WERI-Rb-1 (cell line): ENCODE data around the gene NRSN2.

Experiments
- DNase-seq: peaks from one replicate; pipeline ENCODE4 v3.0.0-alpha.2; 2020
- H3K27ac ChIP-seq: fragments of 250-450 bp; sonication (Bioruptor Pico); 2 replicates; pipeline ENCODE4 v1.5.1; 2020; ENCODE audit warnings: mild to moderate bottlenecking, moderate library complexity
- H3K27me3 ChIP-seq: fragments of 250-450 bp; sonication (Bioruptor Pico); 2 replicates; pipeline ENCODE4 v1.5.1; 2021; ENCODE audit warnings: mild to moderate bottlenecking, low read depth, moderate library complexity; ENCODE audit not compliant: insufficient read depth, severe bottlenecking
- H3K36me3 ChIP-seq: fragments of 250-450 bp; sonication (Bioruptor Pico); 2 replicates; pipeline ENCODE4 v1.5.1; 2020; ENCODE audit warnings: mild to moderate bottlenecking, moderate library complexity
- H3K4me3 ChIP-seq: 2 replicates; pipeline ENCODE4 v1.5.1; 2011; ENCODE audit warnings: low read depth, mild to moderate bottlenecking, control low read depth, low read length
- H3K9me3 ChIP-seq: fragments of 250-450 bp; sonication (Bioruptor Pico); 2 replicates; pipeline ENCODE4 v1.5.1; 2021; ENCODE audit warnings: mild to moderate bottlenecking, moderate library complexity; ENCODE audit not compliant: severe bottlenecking
- TF ChIP-seq, protein P1 (sequence below): IDR thresholded peaks from 2 replicates; pipeline ENCODE4 v1.5.1; 2011; ENCODE audit warnings: low read depth, mild to moderate bottlenecking, control low read depth, inconsistent platforms, low read length

The NRSN2 gene

DNA sequence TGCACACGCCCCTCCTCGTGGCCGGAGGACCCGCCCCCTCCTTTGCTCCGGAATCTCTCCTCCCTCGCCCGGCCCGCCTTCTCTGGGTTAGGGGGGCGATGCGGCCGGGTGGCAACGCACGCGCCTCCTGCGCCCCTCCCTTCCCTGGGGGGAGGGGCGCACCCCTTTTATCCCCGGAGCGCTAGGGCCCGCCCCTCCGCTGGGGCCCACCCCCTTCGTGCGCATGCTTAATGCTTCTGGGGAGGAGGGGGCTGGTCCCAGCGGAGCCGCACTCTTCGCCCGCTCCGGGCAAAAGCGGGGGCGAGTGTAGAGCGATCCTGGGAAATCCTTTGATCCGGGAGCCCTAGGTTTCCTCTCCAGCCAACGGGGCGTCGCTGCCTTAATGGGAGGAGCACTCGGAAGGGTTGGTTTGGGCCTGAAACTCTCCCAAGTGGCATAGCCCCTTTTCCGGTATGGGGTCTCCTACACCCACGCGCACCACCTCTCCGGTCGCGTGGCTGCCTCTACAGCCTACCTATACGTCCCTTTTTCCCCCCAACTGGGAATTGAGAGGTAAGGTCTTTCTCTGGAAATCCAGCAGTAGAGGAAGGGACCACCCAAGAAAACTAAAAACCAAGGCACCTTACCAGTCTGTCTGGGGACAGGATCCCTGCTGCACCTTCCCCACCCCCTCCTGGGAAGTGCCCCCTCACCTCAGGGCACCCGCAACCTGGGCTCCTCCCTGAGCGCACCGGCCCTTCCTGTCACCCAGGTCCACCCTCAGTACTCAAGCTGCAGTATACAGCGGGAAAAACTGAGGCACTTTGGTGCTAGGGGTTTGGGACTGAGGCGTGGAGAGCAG, 19.5 kb upstream of the NRSN2 start:
- peak overlapping the region; percentile 70 for H3K27ac ChIP-seq
- H3K36me3 ChIP-seq = peaks cover 30% of the 10 kb centered on the region
- TF ChIP-seq, protein P1, sequence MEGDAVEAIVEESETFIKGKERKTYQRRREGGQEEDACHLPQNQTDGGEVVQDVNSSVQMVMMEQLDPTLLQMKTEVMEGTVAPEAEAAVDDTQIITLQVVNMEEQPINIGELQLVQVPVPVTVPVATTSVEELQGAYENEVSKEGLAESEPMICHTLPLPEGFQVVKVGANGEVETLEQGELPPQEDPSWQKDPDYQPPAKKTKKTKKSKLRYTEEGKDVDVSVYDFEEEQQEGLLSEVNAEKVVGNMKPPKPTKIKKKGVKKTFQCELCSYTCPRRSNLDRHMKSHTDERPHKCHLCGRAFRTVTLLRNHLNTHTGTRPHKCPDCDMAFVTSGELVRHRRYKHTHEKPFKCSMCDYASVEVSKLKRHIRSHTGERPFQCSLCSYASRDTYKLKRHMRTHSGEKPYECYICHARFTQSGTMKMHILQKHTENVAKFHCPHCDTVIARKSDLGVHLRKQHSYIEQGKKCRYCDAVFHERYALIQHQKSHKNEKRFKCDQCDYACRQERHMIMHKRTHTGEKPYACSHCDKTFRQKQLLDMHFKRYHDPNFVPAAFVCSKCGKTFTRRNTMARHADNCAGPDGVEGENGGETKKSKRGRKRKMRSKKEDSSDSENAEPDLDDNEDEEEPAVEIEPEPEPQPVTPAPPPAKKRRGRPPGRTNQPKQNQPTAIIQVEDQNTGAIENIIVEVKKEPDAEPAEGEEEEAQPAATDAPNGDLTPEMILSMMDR = no peak
- H3K9me3 ChIP-seq = no peaks in the 10 kb centered on the region
- peak; percentile 96 for DNase-seq
- peak overlapping the region; percentile 93 for H3K4me3 ChIP-seq
- H3K27me3 ChIP-seq = no peaks in the 10 kb centered on the region

DNA sequence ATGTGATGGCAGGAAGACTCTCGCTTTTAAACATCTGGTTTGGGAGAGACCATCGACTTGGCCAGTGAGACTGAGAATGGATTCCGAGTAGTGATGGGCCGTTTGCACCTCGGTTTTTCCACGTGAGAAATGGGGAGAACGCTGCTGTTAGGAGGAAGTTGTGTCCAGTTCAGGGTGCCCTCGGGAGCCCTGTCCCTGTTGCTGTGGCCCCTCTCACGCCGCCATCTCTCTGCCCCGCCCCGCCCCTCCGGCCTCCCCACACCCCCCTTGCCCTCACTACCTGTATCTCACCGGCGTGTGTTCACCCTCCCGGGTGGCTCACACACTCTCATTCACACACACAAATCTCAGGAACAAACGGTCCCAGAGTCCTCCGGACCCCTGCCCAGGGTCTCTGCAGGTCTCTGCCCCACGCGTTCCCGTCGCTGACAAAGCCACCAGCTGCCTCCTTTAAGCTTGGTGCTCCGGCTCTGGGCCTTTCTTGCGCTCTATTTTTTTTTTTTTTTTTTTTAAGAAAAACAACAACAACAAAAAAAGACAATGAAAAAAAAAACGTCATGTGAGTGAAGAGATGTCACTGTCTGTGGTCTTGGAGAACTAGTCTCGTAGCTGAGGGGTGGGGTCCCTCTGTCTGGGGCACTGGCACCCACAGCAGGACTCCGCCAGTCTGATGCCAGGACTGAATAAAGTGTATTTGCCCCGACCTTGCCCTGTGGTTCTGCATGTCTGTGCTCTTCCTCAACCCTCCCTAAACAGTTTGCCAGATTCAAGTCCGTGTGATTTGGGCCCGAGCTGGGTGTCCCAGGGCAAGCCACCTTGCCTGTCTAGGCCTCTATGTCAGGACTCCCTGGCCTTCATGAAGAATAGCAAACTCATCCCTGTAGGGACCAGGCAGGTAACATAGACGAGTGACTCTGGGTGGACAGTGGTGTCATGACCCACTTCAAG, 18.6 kb upstream of the NRSN2 start:
- Histone ChIP-seq H3K9me3 (no peaks in the 10 kb centered on the region), H3K27ac (peak overlapping the region; percentile 84), H3K27me3 (no peaks in the 10 kb centered on the region), H3K36me3 (peaks cover 30% of the 10 kb centered on the region), H3K4me3 (peak overlapping the region; percentile 93)
- TF ChIP-seq, protein P1 = no peak
- no peak for DNase-seq

GRCh38 chr20:328975-329695, 17.8 kb upstream of the NRSN2 start:
- Histone ChIP-seq H3K27me3 (no peaks in the 10 kb centered on the region), H3K36me3 (peaks cover 30% of the 10 kb centered on the region), H3K4me3 (no peak overlapping the region), H3K9me3 (no peaks in the 10 kb centered on the region), H3K27ac (peak overlapping the region; percentile 84)
- TF ChIP-seq, protein P1 = no peak
- DNase-seq = no peak

GRCh38 chr20:329851-330232, 17.1 kb upstream of the NRSN2 start:
- no peaks in the 10 kb centered on the region for H3K27me3 ChIP-seq
- H3K4me3 ChIP-seq = no peak overlapping the region
- peak; percentile 32 for DNase-seq
- no peaks in the 10 kb centered on the region for H3K9me3 ChIP-seq
- TF ChIP-seq, protein P1 = no peak
- peaks cover 30% of the 10 kb centered on the region for H3K36me3 ChIP-seq
- H3K27ac ChIP-seq = peak overlapping the region; percentile 84

GRCh38 chr20:330233-331149, 16.4 kb upstream of the NRSN2 start:
- Histone ChIP-seq H3K27me3 (no peaks in the 10 kb centered on the region), H3K27ac (peak overlapping the region; percentile 84), H3K4me3 (no peak overlapping the region), H3K9me3 (no peaks in the 10 kb centered on the region), H3K36me3 (peaks cover 30% of the 10 kb centered on the region)
- DNase-seq = peak; percentile 69
- TF ChIP-seq, protein P1 = peak; percentile 86
